Calu3 (cell line): Measurements from ENCODE around the gene RNF151. TPM values are rescaled to one million over a fixed set of nuclear protein-coding genes. Genes with fewer than 3 reads are reported as not detected.

ENCODE experiments used
- BruUV-seq: library from RNA; stranded (reverse); fragments of 400-500 nt; replicated peaks from 2 replicates; lab custom pipeline; 2021; lab: Mats Ljungman, UMichigan
- CTCF ChIA-PET: fragments of 300-600 bp; sonication (Branson Sonifier 250); formaldehyde crosslinking; loops from one replicate; lab custom pipeline; 2022; ENCODE audit warnings: antibody characterized with exemption; lab: Charles Lee
- DNase-seq: peaks from one replicate; pipeline ENCODE4 v3.0.0; 2022
- H3K27ac Mint-ChIP-seq: one replicate; pipeline ENCODE4 v1.8.0; 2022; ENCODE audit warnings: mixed read lengths; ENCODE audit not compliant: unreplicated experiment
- H3K27me3 Mint-ChIP-seq: one replicate; pipeline ENCODE4 v1.8.0; 2022; ENCODE audit warnings: mixed read lengths; ENCODE audit not compliant: unreplicated experiment
- H3K36me3 Mint-ChIP-seq: one replicate; pipeline ENCODE4 v1.8.0; 2022; ENCODE audit warnings: mild to moderate bottlenecking, moderate library complexity, mixed read lengths; ENCODE audit not compliant: insufficient read depth, unreplicated experiment
- H3K4me1 Mint-ChIP-seq: one replicate; pipeline ENCODE4 v1.8.0; 2022; ENCODE audit warnings: mild to moderate bottlenecking, low read depth, mixed read lengths; ENCODE audit not compliant: unreplicated experiment
- H3K4me3 Mint-ChIP-seq: one replicate; pipeline ENCODE4 v1.8.0; 2022; ENCODE audit warnings: mild to moderate bottlenecking, low read depth, moderate library complexity, mixed read lengths; ENCODE audit not compliant: unreplicated experiment
- H3K9me3 Mint-ChIP-seq: one replicate; pipeline ENCODE4 v1.8.0; 2022; ENCODE audit warnings: low read depth, mixed read lengths; ENCODE audit not compliant: unreplicated experiment
- intact Hi-C: fragments of 100-400 bp; cut with micrococcal nuclease; formaldehyde crosslinking; loops from one replicate; pipeline ENCODE4 v1.10.0; 2022; ENCODE audit not compliant: unreplicated experiment
- total RNA-seq: library from RNA; stranded (reverse); gene quantifications from 2 replicates; pipeline ENCODE4 v1.2.3, GENCODE V29; 2022
- TF ChIP-seq, protein P1 (sequence below): fragments of 200-600 bp; IDR thresholded peaks from one replicate; pipeline ENCODE4 v1.8.0; 2022; ENCODE audit warnings: antibody characterized with exemption; ENCODE audit not compliant: unreplicated experiment

RNF151 gene
- total RNA-seq, 1 experiment from 2014 or later = not detected

DNA sequence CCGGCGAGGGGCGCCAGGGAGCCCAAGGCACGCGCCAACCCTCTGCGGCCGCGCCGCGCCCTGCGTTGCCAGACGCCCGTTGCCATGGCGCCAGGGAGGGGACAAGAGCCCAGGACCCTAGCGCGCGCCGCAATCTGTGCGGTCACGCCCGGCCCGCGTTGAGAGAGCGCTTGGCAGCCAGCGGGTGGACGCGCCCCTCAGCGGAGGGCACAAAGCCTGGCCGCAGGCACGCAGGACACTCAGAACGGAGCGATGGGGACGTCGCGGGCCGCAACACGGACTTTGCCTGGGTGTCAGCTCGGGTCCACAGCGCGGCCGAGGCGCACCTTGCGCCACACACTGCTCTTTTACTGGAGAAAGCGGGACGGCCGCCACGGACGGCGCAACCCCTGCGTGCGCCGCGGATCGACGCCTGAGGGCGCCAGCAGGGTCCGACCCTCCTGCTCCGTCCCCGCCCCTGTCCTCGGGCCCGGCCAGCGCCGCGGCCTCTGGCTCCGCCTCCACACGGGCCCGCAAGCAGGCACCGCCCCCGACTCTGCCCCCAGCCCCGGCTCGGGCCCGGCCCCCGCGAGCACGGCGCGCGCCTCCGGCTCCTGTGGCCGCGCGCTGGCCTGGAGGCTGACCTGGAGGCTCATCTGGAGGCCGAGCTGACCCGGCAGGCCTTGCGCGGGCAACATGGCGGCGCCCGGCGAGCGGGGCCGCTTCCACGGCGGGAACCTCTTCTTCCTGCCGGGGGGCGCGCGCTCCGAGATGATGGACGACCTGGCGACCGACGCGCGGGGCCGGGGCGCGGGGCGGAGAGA, 17.1 kb downstream of the RNF151 start, which contains the start of gene GFER:
Gene GFER, plus strand, starts transcription at position 650 of the 803 bp plus-strand sequence. Its CDS starts 26 bp downstream, at position 676.
- no TSS peak for BruUV-seq
- CTCF ChIA-PET = interaction anchor here (0.6 to 1.4 kb wide), 2 partner anchors 12 to 353 kb away, joined by 3 to 4 read pairs; partner anchors contain the start of gene TBL3
- DNase-seq = peak; percentile 98
- Mint-ChIP-seq H3K27me3 (no peaks in the 10 kb centered on the region), H3K4me1 (peaks cover 31% of the 10 kb centered on the region), H3K27ac (peak within 1 kb of the TSS; percentile 87), H3K4me3 (peak within 1 kb of the TSS; percentile 87), H3K36me3 (peaks cover 89% of the 10 kb centered on the region), H3K9me3 (no peaks in the 10 kb centered on the region)
- TF ChIP-seq, protein P1, sequence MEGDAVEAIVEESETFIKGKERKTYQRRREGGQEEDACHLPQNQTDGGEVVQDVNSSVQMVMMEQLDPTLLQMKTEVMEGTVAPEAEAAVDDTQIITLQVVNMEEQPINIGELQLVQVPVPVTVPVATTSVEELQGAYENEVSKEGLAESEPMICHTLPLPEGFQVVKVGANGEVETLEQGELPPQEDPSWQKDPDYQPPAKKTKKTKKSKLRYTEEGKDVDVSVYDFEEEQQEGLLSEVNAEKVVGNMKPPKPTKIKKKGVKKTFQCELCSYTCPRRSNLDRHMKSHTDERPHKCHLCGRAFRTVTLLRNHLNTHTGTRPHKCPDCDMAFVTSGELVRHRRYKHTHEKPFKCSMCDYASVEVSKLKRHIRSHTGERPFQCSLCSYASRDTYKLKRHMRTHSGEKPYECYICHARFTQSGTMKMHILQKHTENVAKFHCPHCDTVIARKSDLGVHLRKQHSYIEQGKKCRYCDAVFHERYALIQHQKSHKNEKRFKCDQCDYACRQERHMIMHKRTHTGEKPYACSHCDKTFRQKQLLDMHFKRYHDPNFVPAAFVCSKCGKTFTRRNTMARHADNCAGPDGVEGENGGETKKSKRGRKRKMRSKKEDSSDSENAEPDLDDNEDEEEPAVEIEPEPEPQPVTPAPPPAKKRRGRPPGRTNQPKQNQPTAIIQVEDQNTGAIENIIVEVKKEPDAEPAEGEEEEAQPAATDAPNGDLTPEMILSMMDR = peak; percentile 55
- intact Hi-C loops = no loop called here

DNA sequence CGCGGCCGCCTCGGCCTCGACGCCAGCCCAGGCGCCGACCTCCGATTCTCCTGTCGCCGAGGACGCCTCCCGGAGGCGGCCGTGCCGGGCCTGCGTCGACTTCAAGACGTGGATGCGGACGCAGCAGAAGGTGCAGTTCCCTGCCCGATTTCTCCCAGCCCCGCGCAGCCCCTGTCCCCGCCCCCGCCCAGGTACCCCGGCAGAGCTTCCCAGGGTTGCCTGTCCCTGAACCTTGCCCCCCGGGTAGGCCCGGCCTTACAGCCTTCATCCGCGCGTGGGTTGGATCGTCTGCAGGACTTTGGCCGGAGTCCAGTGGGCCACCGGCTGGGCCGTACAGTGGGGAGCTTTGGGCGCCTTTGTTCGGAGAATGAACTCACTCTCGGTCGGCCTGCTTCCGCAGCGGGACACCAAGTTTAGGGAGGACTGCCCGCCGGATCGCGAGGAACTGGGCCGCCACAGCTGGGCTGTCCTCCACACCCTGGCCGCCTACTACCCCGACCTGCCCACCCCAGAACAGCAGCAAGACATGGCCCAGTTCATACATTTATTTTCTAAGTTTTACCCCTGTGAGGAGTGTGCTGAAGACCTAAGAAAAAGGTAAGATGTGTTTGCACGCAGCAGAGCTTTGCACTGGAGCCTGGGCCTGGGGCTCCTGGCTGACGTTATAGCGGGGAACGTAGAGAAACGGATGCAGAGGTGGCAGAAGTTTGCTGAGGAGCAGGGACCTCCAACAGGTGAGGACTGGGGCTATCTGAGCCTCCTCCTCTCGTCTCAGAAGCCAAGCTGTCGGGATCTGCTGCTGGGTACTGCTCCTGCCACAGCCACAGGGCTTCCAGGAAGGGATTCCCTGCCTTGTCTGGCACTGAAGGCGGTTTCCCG, 17.9 kb downstream of the RNF151 start:
- no peak for DNase-seq
- intact Hi-C loops = no loop called here
- peaks cover 31% of the 10 kb centered on the region for H3K4me1 Mint-ChIP-seq
- no peaks in the 10 kb centered on the region for H3K27me3 Mint-ChIP-seq
- no peaks in the 10 kb centered on the region for H3K9me3 Mint-ChIP-seq
- peak overlapping the region; percentile 87 for H3K4me3 Mint-ChIP-seq
- BruUV-seq = TSS peak; percentile 46
- CTCF ChIA-PET = interaction anchor here (0.6 to 1.4 kb wide), 4 partner anchors 9 to 353 kb away, joined by 3 to 4 read pairs (median 4); partner anchors contain the start of gene TBL3
- H3K36me3 Mint-ChIP-seq = peaks cover 81% of the 10 kb centered on the region
- peak overlapping the region; percentile 61 for H3K27ac Mint-ChIP-seq
- TF ChIP-seq, protein P1 = no peak

DNA sequence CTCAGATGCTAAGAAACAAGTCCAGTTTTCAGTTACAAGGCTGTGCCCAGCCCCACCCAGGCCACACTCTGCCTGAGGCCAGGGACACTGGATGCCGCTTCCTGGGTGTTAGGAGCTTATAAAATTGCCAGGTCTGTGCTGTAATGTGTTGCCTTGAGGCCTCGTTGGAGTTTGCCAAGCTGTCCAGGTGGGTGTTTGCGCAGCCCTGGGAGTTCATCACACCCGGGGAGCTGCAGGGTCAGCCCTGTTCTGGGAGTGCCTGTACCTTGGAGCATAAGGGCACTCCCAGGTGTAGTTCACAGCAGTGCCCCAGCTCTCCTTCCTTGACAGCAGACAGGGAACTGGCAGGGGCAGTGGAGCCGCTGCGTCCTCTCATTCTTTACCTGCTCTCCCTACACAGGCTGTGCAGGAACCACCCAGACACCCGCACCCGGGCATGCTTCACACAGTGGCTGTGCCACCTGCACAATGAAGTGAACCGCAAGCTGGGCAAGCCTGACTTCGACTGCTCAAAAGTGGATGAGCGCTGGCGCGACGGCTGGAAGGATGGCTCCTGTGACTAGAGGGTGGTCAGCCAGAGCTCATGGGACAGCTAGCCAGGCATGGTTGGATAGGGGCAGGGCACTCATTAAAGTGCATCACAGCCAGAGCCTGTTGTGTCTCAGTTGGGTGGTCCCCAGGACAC, 19.0 kb downstream of the RNF151 start:
- Mint-ChIP-seq H3K27me3 (no peaks in the 10 kb centered on the region), H3K4me3 (peak overlapping the region; percentile 87), H3K36me3 (peaks cover 77% of the 10 kb centered on the region), H3K4me1 (peaks cover 29% of the 10 kb centered on the region), H3K9me3 (no peaks in the 10 kb centered on the region), H3K27ac (no peak overlapping the region)
- intact Hi-C loops = no loop called here
- no peak for DNase-seq
- BruUV-seq = no TSS peak
- CTCF ChIA-PET = interaction anchor here (1.1 to 1.4 kb wide), 3 partner anchors 8 to 17 kb away, joined by 3 to 4 read pairs (median 3); no protein-coding TSS in a partner anchor
- TF ChIP-seq, protein P1 = no peak

DNA sequence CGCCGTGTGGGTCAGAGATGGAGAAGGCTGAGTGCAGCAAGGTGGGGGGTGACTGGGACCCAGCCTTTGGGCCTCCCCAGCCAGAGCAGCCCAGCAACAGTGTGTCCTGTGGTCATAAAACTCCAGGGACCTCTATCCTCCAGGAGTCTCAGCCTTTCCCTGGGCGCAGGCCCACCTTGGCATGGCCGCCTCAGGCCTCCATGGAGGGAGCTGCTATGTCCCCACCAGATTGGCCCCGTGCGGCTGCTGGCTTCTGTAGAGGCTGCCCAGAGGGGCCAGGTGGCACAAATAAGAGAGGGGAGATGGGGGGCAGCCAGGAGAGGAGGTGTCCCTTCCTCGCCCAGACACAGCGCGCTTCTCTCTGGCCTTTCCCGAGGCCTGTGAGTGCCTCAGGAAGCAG, 20.5 kb downstream of the RNF151 start:
- H3K27me3 Mint-ChIP-seq = no peaks in the 10 kb centered on the region
- DNase-seq = no peak
- H3K36me3 Mint-ChIP-seq = peaks cover 67% of the 10 kb centered on the region
- peaks cover 13% of the 10 kb centered on the region for H3K4me1 Mint-ChIP-seq
- TF ChIP-seq, protein P1 = no peak
- H3K9me3 Mint-ChIP-seq = no peaks in the 10 kb centered on the region
- H3K27ac Mint-ChIP-seq = no peak overlapping the region
- intact Hi-C loops = no loop called here
- no peak overlapping the region for H3K4me3 Mint-ChIP-seq
- CTCF ChIA-PET = no interaction called here
- BruUV-seq = no TSS peak
